Activated T-helper 1 cell treated with anti-CD3 and anti-CD28 coated beads, Interleukin-12 subunit alpha, Interleukin-12 subunit beta, Interleukin-2, Interleukin-4 antibody, amounts not matched to agents 30 ng/mL and 10 ng/mL and 1 ng/mL, durations not matched to agents 14 hours and 24 hours and 36 hours (primary cell): Measurements from ENCODE around the gene OLFML2A. TPM values are rescaled to one million over a fixed set of nuclear protein-coding genes. Genes with fewer than 3 reads are reported as not detected.
"Not testable (repeated sequence)": the region's sequence is repeated elsewhere in the genome, so short reads cannot be mapped to it uniquely, and the experiment has no call there.

Source experiments
- DNase-seq: peaks from one replicate; pipeline ENCODE4 v3.0.0; 2021; ENCODE audit warnings: low spot score
- H3K27ac Mint-ChIP-seq: one replicate; pipeline ENCODE4 v1.8.0; 2021; ENCODE audit warnings: mild to moderate bottlenecking, mixed read lengths
- H3K27me3 Mint-ChIP-seq: one replicate; pipeline ENCODE4 v1.8.0; 2022; ENCODE audit warnings: mild to moderate bottlenecking, moderate library complexity, mixed read lengths; ENCODE audit not compliant: insufficient read depth
- H3K36me3 Mint-ChIP-seq: one replicate; pipeline ENCODE4 v1.8.0; 2021; ENCODE audit warnings: low read depth, mixed read lengths
- H3K4me1 Mint-ChIP-seq: one replicate; pipeline ENCODE4 v1.8.0; 2021; ENCODE audit warnings: low read depth, mixed read lengths
- H3K4me3 Mint-ChIP-seq: one replicate; pipeline ENCODE4 v1.8.0; 2021; ENCODE audit warnings: mild to moderate bottlenecking, moderate library complexity, mixed read lengths
- H3K9me3 Mint-ChIP-seq: one replicate; pipeline ENCODE4 v1.8.0; 2021; ENCODE audit warnings: mixed read lengths
- intact Hi-C: fragments of 100-400 bp; cut with micrococcal nuclease; formaldehyde crosslinking; loops from one replicate; pipeline ENCODE4 v1.15.1; 2024
- total RNA-seq: library from RNA; stranded (reverse); gene quantifications from 2 replicates; pipeline ENCODE4 v1.2.3, GENCODE V29; 2022

OLFML2A gene
- total RNA-seq, 1 donor from 2014 or later, result not detected

DNA sequence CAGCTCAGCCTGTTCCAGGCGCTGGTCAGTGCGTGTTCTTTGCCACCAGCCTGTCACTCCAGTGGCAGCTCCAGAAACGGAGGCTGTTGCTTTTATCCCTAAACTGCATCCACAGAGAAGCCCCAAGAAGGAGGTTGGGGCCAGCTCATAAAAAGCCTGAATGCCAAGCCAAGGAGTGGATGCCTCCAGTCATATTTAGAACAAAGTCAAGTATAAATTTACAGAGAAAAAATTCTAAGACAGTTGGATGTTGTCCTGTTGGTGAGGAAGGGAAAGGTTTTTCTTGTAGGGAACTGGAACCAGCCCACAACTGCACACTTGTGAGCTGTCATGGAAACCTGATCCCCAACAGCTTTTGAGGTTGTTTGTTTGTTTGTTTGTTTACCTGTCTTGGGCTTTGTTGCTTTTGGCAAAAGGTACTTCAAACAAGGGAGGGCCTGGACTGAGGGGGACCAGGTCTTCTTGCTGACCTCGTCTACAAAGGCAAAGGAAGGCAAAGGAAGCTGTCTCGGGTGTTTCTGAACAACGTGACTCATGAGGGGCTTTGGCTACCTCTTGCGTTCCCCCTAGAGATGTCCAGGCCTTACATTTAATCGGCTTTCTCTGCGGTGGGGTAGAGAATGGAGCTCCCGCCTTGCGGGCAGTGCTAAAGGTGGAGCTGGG, 36.7 kb downstream of the OLFML2A start:
- Mint-ChIP-seq H3K27ac (no peak overlapping the region), H3K36me3 (no peaks in the 10 kb centered on the region), H3K27me3 (peaks cover 6% of the 10 kb centered on the region), H3K4me1 (peaks cover 8% of the 10 kb centered on the region), H3K4me3 (no peak overlapping the region), H3K9me3 (no peaks in the 10 kb centered on the region)
- DNase-seq, result no peak
- intact Hi-C loops, result no loop called here

DNA sequence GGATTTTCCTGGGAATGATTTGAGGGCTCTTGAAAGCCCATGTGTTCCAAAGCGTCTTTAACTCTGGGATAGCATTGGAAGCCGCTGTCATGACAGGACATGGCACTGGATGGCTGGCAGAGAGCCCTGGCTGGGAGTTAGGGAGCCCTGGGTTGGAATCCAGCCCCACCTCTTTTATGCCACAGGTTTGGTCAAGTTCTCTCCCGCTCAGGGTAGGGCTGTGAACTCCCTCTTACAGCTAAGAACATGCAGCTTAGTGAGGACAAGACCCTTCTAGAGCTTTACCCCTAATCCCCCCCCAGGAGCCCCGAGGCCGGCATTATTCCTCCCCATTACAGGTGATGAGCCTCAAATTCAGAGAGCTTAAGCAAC, 37.2 kb downstream of the OLFML2A start:
- DNase-seq, result no peak
- Mint-ChIP-seq H3K4me3 (no peak overlapping the region), H3K27ac (no peak overlapping the region), H3K36me3 (no peaks in the 10 kb centered on the region), H3K9me3 (no peaks in the 10 kb centered on the region), H3K27me3 (peaks cover 6% of the 10 kb centered on the region), H3K4me1 (peaks cover 10% of the 10 kb centered on the region)
- intact Hi-C loops, result no loop called here

DNA sequence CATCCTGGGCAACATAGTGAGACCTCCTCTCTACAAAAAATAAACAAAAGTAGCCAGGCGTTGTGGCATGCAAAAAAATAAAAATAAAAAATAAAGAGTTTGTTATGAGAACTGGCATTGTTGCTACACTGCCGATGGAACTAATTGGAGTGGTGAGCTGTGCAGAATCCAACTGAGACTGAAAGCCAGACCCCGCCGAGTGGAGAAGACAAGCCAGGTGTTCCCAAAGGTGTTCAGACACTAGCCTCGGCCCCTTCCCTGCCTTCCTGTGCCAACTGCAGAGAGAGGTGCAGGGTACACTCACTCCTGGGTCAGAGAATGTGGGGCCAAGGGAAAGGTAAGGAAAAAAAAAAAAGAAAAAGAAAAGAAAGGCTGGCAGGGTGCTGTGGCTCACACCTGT, 38.7 kb downstream of the OLFML2A start:
- intact Hi-C loops, result no loop called here
- Mint-ChIP-seq H3K36me3 (no peaks in the 10 kb centered on the region), H3K27ac (no peak overlapping the region), H3K27me3 (peaks cover 6% of the 10 kb centered on the region), H3K4me3 (no peak overlapping the region), H3K4me1 (peaks cover 10% of the 10 kb centered on the region), H3K9me3 (no peaks in the 10 kb centered on the region)
- DNase-seq, result no peak

DNA sequence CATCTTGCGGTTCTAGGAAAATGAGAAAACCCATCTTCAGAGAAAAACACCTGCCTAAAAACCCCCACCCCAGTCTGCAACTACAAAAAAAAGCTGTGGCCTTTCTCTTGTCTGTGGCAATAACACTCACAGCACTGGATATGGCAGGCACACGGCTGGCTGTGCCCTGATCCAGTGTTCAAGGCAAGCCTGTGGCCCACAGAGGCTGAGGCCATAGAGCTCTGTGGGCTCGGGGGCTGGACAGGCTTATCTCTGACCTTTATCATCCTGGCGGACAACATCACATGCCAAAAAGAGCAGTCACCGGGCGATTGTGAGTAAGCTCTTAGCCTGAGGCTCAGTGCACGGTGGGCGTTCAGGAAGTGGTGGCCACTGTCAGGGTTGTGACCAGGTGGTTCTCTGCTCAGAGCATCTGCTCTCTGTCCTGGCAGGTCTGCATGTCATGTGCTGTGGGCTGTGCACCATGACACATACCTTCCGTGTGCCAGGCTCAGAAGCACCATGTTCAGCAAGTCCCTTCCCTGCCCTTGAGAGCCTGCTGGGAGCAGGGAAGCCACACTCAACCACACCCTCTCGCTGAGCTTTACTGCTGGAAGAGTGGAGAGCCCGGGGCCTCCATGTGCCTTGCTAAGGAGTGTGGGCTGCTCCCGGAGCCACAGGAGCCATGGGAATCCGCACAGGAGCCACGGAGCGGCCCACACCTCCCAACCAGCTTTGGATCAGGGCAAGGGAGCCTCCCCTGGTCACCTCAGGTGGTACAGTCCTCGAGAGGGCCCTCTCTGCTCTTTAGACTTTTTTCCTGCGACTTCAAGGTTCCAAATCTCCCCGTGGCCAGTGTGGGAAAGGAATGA, 41.7 kb downstream of the OLFML2A start:
- Mint-ChIP-seq H3K4me1 (peaks cover 10% of the 10 kb centered on the region), H3K36me3 (no peaks in the 10 kb centered on the region), H3K9me3 (no peaks in the 10 kb centered on the region), H3K27me3 (peaks cover 6% of the 10 kb centered on the region), H3K4me3 (no peak overlapping the region), H3K27ac (peak overlapping the region; percentile 12)
- DNase-seq, result no peak
- intact Hi-C loops, result no loop called here

DNA sequence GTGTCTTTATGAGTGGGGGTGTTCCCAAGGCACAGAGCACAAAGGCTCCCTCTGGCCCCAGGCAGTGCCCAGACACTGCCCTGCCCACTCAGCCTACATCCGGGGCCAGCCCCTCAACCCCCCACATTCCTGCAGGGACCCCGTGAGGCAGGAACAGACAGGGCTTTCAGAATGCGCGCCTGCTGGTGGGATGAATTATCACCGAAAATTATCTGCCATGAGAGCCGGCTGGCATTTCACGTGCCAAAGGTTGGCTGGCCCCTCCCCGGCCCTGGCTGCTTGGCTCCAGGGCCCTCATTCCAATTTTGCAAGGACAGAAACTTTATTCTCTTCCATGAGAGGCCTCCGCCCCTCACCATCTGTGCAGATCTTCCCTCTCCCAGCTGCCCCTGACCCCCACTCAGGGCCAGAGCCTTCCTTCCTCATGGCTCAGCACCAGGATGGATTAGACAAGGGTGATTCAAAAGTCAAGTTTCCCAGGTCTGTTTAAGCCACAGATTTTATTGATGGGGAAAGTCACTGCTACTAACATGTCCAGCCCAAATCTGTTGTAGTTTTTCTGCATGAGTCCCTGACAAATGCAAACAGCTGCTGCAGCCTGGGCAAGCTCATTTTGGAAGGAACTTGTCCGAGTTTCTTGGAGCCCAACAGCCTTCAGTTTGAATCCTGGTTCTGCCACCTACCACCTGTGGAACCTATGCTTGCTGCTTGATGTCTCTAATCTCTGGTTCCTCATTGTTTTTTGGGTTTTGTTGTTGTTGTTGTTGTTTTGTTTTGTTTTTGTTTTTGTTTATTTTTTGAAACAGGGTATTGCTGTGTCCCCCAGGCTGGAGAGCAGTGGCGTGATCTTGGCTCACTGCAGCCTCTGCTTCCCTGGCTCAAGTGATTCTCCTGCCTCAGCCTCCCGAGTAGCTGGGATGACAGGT, 44.0 kb downstream of the OLFML2A start:
- no peak for DNase-seq
- Mint-ChIP-seq H3K36me3 (no peaks in the 10 kb centered on the region), H3K9me3 (no peaks in the 10 kb centered on the region), H3K27ac (no peak overlapping the region), H3K4me1 (peaks cover 10% of the 10 kb centered on the region), H3K27me3 (peaks cover 4% of the 10 kb centered on the region), H3K4me3 (no peak overlapping the region)
- intact Hi-C loops, result no loop called here

DNA sequence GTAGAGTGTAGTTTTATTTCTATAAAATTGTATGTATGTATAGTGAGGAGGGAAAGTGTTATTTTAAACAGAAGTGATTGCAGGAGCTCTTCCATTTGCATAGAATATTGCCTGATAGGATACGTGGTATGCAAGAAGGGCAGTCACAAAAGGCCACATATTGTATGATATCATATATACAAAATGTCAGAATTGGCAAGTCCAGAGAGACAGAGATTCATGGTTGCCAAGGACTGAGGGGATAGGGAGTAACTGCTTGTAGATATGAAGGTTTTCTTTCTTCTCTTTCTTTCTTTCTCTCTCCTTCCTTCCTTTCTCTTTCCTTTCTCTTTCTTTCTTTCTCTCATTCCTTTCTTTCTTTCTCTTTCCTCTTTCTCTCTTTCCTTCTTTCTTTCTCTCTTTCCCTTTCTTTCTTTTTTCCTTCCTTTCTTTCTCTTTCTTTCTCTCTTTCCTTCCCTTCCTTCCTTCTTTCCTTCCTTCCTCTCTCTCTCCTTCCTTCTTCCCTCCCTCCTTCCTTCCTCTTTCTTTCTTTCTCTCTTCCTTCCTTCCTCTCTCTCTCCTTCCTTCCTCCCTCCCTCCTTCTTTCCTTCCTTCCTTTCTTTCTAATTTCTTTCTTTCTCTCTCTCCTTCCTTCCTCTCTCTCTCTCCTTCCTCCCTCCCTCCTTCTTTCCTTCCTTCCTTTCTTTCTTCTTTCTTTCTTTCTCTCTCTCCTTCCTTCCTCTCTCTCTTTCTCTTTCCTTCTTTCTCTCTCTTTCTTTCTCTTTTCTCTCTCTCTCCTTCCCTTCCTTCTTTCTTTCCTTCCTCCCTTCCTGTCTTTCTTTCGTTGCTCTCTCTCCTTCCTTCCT, 51.8 kb downstream of the OLFML2A start:
- no peak for DNase-seq
- no peaks in the 10 kb centered on the region for H3K36me3 Mint-ChIP-seq
- H3K4me3 Mint-ChIP-seq, result no peak overlapping the region
- no peaks in the 10 kb centered on the region for H3K9me3 Mint-ChIP-seq
- H3K27ac Mint-ChIP-seq, result no peak overlapping the region
- peaks cover 2% of the 10 kb centered on the region for H3K27me3 Mint-ChIP-seq
- intact Hi-C loops, result no loop called here
- no peaks in the 10 kb centered on the region for H3K4me1 Mint-ChIP-seq

DNA sequence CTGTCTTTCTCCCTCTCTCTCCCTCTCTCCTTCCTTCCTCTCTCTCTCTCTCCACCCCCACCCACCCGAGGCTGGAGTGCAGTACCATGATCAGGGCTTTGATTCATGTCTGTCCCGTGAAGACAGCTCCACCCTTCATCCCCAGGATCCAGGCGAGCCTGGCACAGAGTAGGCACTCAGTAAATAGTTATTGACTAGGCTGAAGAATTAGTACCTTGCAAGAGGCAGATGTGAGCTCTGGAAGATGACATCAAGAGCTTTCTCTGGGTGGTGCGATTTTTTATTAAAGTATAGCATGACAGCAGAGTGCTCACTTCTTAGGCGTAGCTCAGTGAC, 52.4 kb downstream of the OLFML2A start:
- Mint-ChIP-seq H3K9me3 (no peaks in the 10 kb centered on the region), H3K27me3 (peaks cover 2% of the 10 kb centered on the region), H3K36me3 (no peaks in the 10 kb centered on the region), H3K4me1 (no peaks in the 10 kb centered on the region), H3K4me3 (no peak overlapping the region), H3K27ac (no peak overlapping the region)
- no peak for DNase-seq
- intact Hi-C loops, result no loop called here

DNA sequence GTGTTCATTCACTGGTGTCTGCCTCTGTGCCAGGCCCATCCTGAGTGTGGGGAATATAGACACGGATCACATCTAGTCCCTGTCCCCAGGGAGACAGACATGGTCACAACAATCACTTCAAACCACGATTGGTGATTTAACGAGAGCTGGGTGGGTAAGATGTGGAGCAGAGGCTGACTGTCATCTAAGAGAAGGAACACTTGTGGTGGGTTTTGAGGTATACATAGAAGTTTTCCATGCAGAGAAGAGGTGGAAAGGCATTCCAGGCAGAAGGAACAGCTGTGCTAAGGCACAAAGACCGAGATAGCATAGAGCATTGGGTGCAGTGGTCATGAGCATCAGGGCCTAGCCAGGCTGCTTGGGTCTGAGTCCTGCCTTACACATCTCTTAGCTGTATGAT, 53.7 kb downstream of the OLFML2A start:
- H3K36me3 Mint-ChIP-seq, result no peaks in the 10 kb centered on the region
- no peaks in the 10 kb centered on the region for H3K9me3 Mint-ChIP-seq
- H3K4me3 Mint-ChIP-seq, result no peak overlapping the region
- peak overlapping the region; percentile 8 for H3K27ac Mint-ChIP-seq
- intact Hi-C loops, result no loop called here
- H3K27me3 Mint-ChIP-seq, result peaks cover 2% of the 10 kb centered on the region
- DNase-seq, result no peak
- no peaks in the 10 kb centered on the region for H3K4me1 Mint-ChIP-seq

DNA sequence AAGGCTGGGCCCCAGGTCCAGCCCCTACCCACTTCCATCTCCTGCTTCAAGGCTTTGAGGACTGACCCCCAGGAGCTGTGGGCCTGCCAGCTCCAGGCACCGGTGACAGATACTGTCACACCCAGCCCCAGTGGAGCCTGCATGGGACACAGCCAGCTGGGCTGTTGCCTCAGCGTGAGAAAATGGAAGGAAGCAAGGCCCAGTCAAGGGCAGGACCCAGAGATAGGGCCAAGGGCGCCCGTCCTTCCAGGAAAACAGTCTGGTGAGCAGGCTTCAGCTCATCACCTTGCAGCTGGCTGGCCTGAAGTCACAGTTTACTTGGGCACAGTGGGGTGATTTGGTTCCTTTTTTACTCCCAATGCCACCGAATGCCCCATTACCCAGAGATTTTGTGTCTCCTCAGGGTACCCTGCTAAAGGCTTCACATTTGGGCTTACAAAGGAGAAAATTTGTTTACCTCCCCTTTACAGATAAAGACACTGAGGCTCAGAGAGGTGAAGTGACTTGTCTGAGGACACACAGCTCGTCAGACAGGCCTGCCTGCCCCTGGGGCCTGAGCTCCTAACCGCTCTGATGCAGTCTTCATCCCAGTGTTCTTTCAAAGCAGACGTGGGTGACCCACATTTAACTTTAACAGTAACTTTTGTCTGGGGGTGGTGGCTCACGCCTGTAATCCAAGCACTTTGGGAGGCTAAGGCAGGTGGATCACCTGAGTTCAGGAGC, 54.9 kb downstream of the OLFML2A start:
- intact Hi-C loops, result no loop called here
- no peak for DNase-seq
- Mint-ChIP-seq H3K4me1 (no peaks in the 10 kb centered on the region), H3K27me3 (peaks cover 3% of the 10 kb centered on the region), H3K27ac (no peak overlapping the region), H3K4me3 (no peak overlapping the region), H3K36me3 (no peaks in the 10 kb centered on the region), H3K9me3 (no peaks in the 10 kb centered on the region)

DNA sequence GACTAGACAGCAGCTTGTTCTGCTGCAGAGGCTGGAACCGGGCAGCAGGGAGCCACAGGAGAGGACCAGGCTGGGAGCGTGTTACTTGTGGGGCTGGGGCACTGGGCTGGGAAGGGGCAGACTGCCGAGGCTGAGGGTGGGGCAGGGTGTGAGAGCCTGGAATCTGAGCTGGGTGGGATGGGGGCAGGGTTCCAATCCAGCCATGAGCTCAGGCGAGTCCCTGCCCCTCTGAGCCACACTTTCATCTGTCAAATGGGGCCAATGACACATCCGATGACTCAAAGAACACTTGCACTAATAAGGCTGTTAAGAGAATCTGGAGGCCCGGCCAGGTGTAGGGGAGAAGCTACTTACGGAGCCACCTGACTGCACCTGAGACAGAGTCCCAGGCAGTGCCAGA, 57.7 kb downstream of the OLFML2A start:
- H3K27me3 Mint-ChIP-seq, result peaks cover 10% of the 10 kb centered on the region
- no peak overlapping the region for H3K27ac Mint-ChIP-seq
- DNase-seq, result no peak
- no peaks in the 10 kb centered on the region for H3K9me3 Mint-ChIP-seq
- no peak overlapping the region for H3K4me3 Mint-ChIP-seq
- intact Hi-C loops, result no loop called here
- no peaks in the 10 kb centered on the region for H3K36me3 Mint-ChIP-seq
- no peaks in the 10 kb centered on the region for H3K4me1 Mint-ChIP-seq

DNA sequence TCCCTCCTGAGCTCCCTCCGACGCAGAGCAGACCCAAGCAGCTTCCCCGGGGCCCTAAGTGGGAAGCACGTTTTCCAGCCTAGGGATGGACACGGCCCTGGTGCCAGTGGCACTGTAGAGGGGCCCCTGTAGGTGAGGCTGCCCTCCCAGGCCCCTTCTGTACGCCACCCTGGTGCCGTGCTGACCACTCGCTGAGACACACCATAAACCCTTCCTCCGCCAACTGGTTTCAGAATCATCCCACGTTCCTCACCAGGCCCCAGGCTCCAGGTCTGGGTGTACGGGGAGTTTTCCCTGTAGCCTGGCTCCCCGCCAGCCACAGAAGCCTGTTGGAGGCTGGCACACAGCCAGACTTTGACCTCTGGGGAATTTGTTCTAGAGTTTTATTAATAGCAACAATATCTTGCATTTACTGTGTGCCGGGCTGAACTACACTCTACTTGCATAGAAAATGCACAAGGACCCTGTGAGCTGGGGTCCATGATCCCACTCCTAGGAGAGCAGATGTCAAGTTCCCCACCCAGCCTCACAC, 58.2 kb downstream of the OLFML2A start:
- intact Hi-C loops, result no loop called here
- Mint-ChIP-seq H3K36me3 (no peaks in the 10 kb centered on the region), H3K27ac (no peak overlapping the region), H3K9me3 (no peaks in the 10 kb centered on the region), H3K4me3 (no peak overlapping the region), H3K27me3 (peaks cover 11% of the 10 kb centered on the region), H3K4me1 (no peaks in the 10 kb centered on the region)
- DNase-seq, result no peak

DNA sequence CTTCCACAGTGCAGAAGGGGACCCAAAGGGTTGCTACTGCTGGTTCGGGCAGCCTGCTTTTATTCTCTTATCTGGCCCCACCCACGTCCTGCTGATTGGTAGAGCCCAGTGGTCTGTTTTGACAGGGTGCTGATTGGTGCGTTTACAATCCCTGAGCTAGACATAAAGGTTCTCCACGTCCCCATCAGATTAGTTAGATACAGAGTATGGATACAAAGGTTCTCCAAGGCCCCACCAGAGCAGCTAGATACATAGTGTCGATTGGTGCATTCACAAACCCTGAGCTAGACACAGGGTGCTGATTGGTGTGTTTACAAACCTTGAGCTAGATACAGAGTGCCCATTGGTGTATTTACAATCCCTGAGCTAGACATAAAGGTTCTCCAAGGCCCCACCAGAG, 61.2 kb downstream of the OLFML2A start:
- H3K4me1 Mint-ChIP-seq, H3K36me3 Mint-ChIP-seq, DNase-seq, H3K9me3 Mint-ChIP-seq, H3K4me3 Mint-ChIP-seq, H3K27ac Mint-ChIP-seq, intact Hi-C loops: not testable (repeated sequence)
- H3K27me3 Mint-ChIP-seq, result peaks cover 11% of the 10 kb centered on the region
